GM12878 (cell line): ENCODE measurements around the gene IRF2BP1. TPM values are rescaled to one million over a fixed set of nuclear protein-coding genes. Genes with fewer than 3 reads are reported as not detected.

Experiments
- ATAC-seq: fragments of 200-7000 bp; cut with Tn5 transposase; 3 replicates; pipeline ENCODE4 v1.9.1; 2020; ENCODE audit warnings: mild to moderate bottlenecking, moderate library complexity
- BruUV-seq: library from RNA; stranded (reverse); fragments of 400-500 nt; replicated peaks from 2 replicates; lab custom pipeline; 2021; lab: Mats Ljungman, UMichigan
- CTCF ChIA-PET: fragments of 300-600 bp; sonication (Branson Sonifier 250); formaldehyde crosslinking; extraction: SDS; loops from one replicate; lab custom pipeline; 2021; ENCODE audit warnings: inconsistent platforms; lab: Yijun Ruan, JAX
- POLR2A ChIA-PET: fragments of 350-600 bp; formaldehyde crosslinking; extraction: SDS; loops from one replicate; lab custom pipeline; 2021; ENCODE audit warnings: inconsistent platforms; lab: Charles Lee
- RAD21 ChIA-PET: fragments of 300-600 bp; sonication (Branson Sonifier 250); formaldehyde crosslinking; loops from one replicate; lab custom pipeline; 2023; ENCODE audit warnings: antibody characterized with exemption; ENCODE audit not compliant: unreplicated experiment; lab: Charles Lee
- SMC1A ChIA-PET: fragments of 300-600 bp; sonication (Branson Sonifier 250); formaldehyde crosslinking; loops from one replicate; lab custom pipeline; 2023; ENCODE audit not compliant: unreplicated experiment, uncharacterized antibody; lab: Charles Lee
- DNase-seq: peaks from one replicate; pipeline ENCODE4 v3.0.0-alpha.2; 2011; ENCODE audit warnings: low read depth, low spot score
- FAIRE-seq: peaks from 3 replicates; lab custom pipeline; 2011; peaks lifted over from hg19 to GRCh38; lab: Jason Lieb, UNC
- H2AFZ ChIP-seq: 2 replicates; pipeline ENCODE4 v1.6.0; 2011; ENCODE audit warnings: low read depth, low read length, control low read depth; ENCODE audit not compliant: control insufficient read depth
- H3K27ac ChIP-seq: 2 replicates; pipeline ENCODE4 v1.5.1; 2011; ENCODE audit warnings: control low read depth; ENCODE audit not compliant: control insufficient read depth, insufficient read depth
- H3K27me3 ChIP-seq, 2 experiments: replicated peaks in 1 of 2; 2 replicates each; pipeline versions ENCODE4 v1.6.0 to v1.6.1; 2011; ENCODE audit warnings: low read length in 1 of 2; ENCODE audit not compliant: control insufficient read depth in 2 of 2, insufficient read depth in 2 of 2
- H3K36me3 ChIP-seq, 2 experiments: 2 replicates each; pipeline ENCODE4 v1.5.1; 2011; ENCODE audit warnings: low read length in 1 of 2; ENCODE audit not compliant: control insufficient read depth in 2 of 2, insufficient read depth in 2 of 2
- H3K4me1 ChIP-seq: 2 replicates; pipeline ENCODE4 v1.6.1; 2011; ENCODE audit warnings: mild to moderate bottlenecking, low read length, moderate library complexity, mixed read lengths; ENCODE audit not compliant: control insufficient read depth, insufficient read depth
- H3K4me2 ChIP-seq: 2 replicates; pipeline ENCODE4 v1.6.0; 2011; ENCODE audit warnings: control low read depth; ENCODE audit not compliant: control insufficient read depth, insufficient read depth
- H3K4me3 ChIP-seq: fragments of 200-600 bp; sonication (generic); 2 replicates; pipeline ENCODE4 v1.5.1; 2016
- H3K79me2 ChIP-seq: 2 replicates; pipeline ENCODE4 v1.6.0; 2011; ENCODE audit warnings: low read length; ENCODE audit not compliant: control insufficient read depth, insufficient read depth
- H3K9ac ChIP-seq: 2 replicates; pipeline ENCODE4 v1.8.0; 2011; ENCODE audit warnings: low read length, control low read depth, mixed read lengths; ENCODE audit not compliant: control insufficient read depth, insufficient read depth
- H3K9me3 ChIP-seq: replicated peaks from 3 replicates; pipeline ENCODE4 v1.5.1; 2011; ENCODE audit warnings: mild to moderate bottlenecking, low read length; ENCODE audit not compliant: control insufficient read depth, insufficient read depth
- H4K20me1 ChIP-seq: 2 replicates; pipeline ENCODE4 v1.6.0; 2011; ENCODE audit not compliant: control insufficient read depth, insufficient read depth
- ASH2L ChIP-seq: fragments of 300-600, 200-600 bp; sonication (generic); IDR thresholded peaks from 2 replicates; pipeline ENCODE4 v1.6.1; 2017; ENCODE audit warnings: low read depth, mild to moderate bottlenecking, borderline replicate concordance
- CEBPB ChIP-seq, 2 experiments: fragments of 150-350 bp in 1 of 2; IDR thresholded peaks; 2 replicates each; pipeline ENCODE4 v1.6.1; 2012 to 2014; ENCODE audit warnings: low read depth in 2 of 2, low read length in 2 of 2, borderline replicate concordance in 1 of 2, inconsistent platforms in 1 of 2
- IKZF1 ChIP-seq: fragments of 450-650 bp; conservative IDR thresholded peaks from 2 replicates; pipeline ENCODE4 v1.6.1; 2017; ENCODE audit warnings: antibody characterized with exemption, mild to moderate bottlenecking
- KAT2A ChIP-seq: conservative IDR thresholded peaks from 2 replicates; pipeline ENCODE4 v1.6.1; 2011; ENCODE audit warnings: low read depth, low read length; ENCODE audit not compliant: control insufficient read depth
- NFIC ChIP-seq: IDR thresholded peaks from 2 replicates; pipeline ENCODE4 v1.6.1; 2012; ENCODE audit warnings: low read depth, mild to moderate bottlenecking, inconsistent platforms, low read length, moderate library complexity
- RAD51 ChIP-seq: fragments of 450-650 bp; IDR thresholded peaks from 2 replicates; pipeline ENCODE4 v1.6.1; 2016; ENCODE audit warnings: moderate library complexity, mild to moderate bottlenecking, inconsistent platforms
- TAF1 ChIP-seq: IDR thresholded peaks from 2 replicates; pipeline ENCODE4 v1.6.1; 2011; ENCODE audit warnings: mild to moderate bottlenecking, low read depth, low read length, borderline replicate concordance
- TARDBP ChIP-seq: IDR thresholded peaks from 2 replicates; pipeline ENCODE4 v1.6.1; 2016; ENCODE audit warnings: borderline replicate concordance
- WGBS: methylation state at CpG from one replicate; pipeline ENCODE4 v1.1.6; 2016; ENCODE audit warnings: low lambda C conversion rate; ENCODE audit not compliant: insufficient replicate concordance, insufficient coverage; ENCODE audit errors: missing lambda C conversion rate; 5-methylcytosine and 5-hydroxymethylcytosine counted together
- in situ Hi-C: fragments of 300-500 bp; cut with MboI; formaldehyde crosslinking; loops from 9 replicates; pipeline ENCODE4 v1.14.3; 2018; ENCODE audit warnings: mixed read lengths
- intact Hi-C: fragments of 100-400 bp; cut with micrococcal nuclease; formaldehyde crosslinking; loops from one replicate; pipeline ENCODE4 v1.14.2; 2022; ENCODE audit not compliant: unreplicated experiment
- polyA plus RNA-seq, 11 experiments: library from polyadenylated mRNA; depleted of rRNA in 4 of 11; unstranded in 6 of 11; stranded (reverse) in 5 of 11; fragments of >200 nt; fragmentation: Nextera tagmentation in 4 of 11; fragmentation: Illumina TruSeq in 1 of 11; extraction: Ambion mirVana in 4 of 11; extraction: Trizol in 1 of 11; gene quantifications; 1 replicate in 1 of 11; 2 replicates in 10 of 11; pipeline versions ENCODE4 v1.2.1 to v1.2.3, GENCODE V29; 2011 to 2016; ENCODE audit warnings: inconsistent platforms in 2 of 11, missing spikeins in 2 of 11, low read depth in 1 of 11
- total RNA-seq, 4 experiments: library from RNA; depleted of rRNA in 3 of 4; stranded (reverse); fragments of >200 nt in 3 of 4; fragmentation: Illumina TruSeq in 1 of 4; extraction: Trizol in 1 of 4; gene quantifications; 2 replicates each; pipeline versions ENCODE4 v1.2.1 to v1.2.3, GENCODE V29; 2013 to 2021
- TF ChIP-seq, protein P1 (sequence below): fragments of 450-650 bp; IDR thresholded peaks from 2 replicates; pipeline ENCODE4 v1.6.1; 2016; ENCODE audit warnings: mild to moderate bottlenecking

The IRF2BP1 gene
- total and polyA plus RNA-seq, 10 of the 15 experiments (the other 5 are each of a cell fraction or from before 2014, with no cell fraction given) = 0.31 to 24.4 (median 4.4) TPM

DNA sequence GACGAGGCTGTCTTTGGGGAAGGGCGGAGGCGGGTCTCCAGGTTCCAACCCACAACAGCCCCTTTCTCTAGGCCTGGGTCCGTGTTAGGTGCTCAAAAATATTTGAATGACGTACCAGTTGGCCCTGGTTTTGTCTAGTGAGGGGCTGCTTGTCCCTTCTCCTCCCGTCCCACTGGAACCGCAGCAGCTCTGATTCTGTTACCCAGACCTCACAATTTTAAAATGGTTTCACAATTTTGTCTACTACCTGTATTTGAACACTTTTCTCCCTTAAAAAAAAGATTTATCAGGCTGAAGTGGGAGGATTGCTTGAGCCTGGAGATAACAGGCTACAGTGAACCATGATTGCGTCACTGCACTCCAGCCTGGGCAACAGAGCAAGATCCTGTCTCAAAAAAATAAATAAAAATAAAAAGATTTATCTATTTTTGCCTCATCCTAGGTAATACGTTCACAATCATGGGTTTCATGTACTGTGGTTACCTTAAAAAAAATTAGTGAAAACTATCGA, 1.3 kb upstream of the IRF2BP1 start:
- no TSS peak for BruUV-seq
- ATAC-seq (no peak), FAIRE-seq (no peak), DNase-seq (no peak)
- ChIA-PET CTCF (interaction anchor here (1.5 to 9.1 kb wide), 2 partner anchors 15 to 24 kb away, joined by 9 to 194 read pairs; partner anchors contain the start of genes FOXA3, MYPOP and SYMPK), POLR2A (interaction anchor here (0.8 to 9.0 kb wide), 4 partner anchors 16 to 130 kb away, joined by 3 to 178 read pairs (median 10); partner anchors contain the start of genes FOXA3, SIX5 and SYMPK), SMC1A (interaction anchor here (1.2 to 2.0 kb wide), 2 partner anchors 23 to 24 kb away, joined by 4 to 13 read pairs; partner anchors contain the start of genes FOXA3 and SYMPK), RAD21 (interaction anchor here (0.7 kb wide), 1 partner anchor 157 kb away, joined by 3 read pairs; the partner anchor contains the start of gene FBXO46)
- peak overlapping the region; percentile 95 for H3K27ac ChIP-seq
- H3K9me3 ChIP-seq = no peaks in the 10 kb centered on the region
- no peaks in the 10 kb centered on the region for H3K27me3 ChIP-seq
- TF ChIP-seq TAF1 (no peak), CEBPB (IDR thresholded peaks at IDR 0.05; ENCODE audit: borderline replicate concordance in 1 of 2, low read depth in 2 of 2, low read length in 2 of 2) (no peak), RAD51 (no peak), IKZF1 (no peak), KAT2A (no peak), NFIC (0 out of 2 replicates have a peak, but pooled peaks have one; percentile 19), TARDBP (no peak), ASH2L (no peak)
- TF ChIP-seq, protein P1, sequence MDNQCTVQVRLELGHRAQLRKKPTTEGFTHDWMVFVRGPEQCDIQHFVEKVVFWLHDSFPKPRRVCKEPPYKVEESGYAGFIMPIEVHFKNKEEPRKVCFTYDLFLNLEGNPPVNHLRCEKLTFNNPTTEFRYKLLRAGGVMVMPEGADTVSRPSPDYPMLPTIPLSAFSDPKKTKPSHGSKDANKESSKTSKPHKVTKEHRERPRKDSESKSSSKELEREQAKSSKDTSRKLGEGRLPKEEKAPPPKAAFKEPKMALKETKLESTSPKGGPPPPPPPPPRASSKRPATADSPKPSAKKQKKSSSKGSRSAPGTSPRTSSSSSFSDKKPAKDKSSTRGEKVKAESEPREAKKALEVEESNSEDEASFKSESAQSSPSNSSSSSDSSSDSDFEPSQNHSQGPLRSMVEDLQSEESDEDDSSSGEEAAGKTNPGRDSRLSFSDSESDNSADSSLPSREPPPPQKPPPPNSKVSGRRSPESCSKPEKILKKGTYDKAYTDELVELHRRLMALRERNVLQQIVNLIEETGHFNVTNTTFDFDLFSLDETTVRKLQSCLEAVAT = peak; percentile 8
- peaks cover 0 to 1% of the 10 kb centered on the region in 2 experiments; a peak in 2 of 4 replicates for H3K36me3 ChIP-seq
- WGBS = 63% methylated on average over 10 of the region's 10 CpGs
- H3K4me3 ChIP-seq = peak overlapping the region; percentile 68
- peak overlapping the region; percentile 89 for H3K9ac ChIP-seq
- H3K4me2 ChIP-seq = peak overlapping the region; percentile 98
- peaks cover 10% of the 10 kb centered on the region for H3K79me2 ChIP-seq
- peak overlapping the region; percentile 97 for H2AFZ ChIP-seq
- in situ Hi-C loops (no loop called here), intact Hi-C loops (no loop called here)
- H3K4me1 ChIP-seq = peaks cover 14% of the 10 kb centered on the region
- no peaks in the 10 kb centered on the region for H4K20me1 ChIP-seq
